ENCODE measurements around the gene TNFRSF13B. TPM values are rescaled to one million over a fixed set of nuclear protein-coding genes. Genes with fewer than 3 reads are reported as not detected.
A peak's percentile ranks its signal among the peaks of the same experiment; 100 is the strongest.

TNFRSF13B gene
- total and polyA plus RNA-seq, 10 of the 15 experiments (the other 5 are each of a cell fraction or from before 2014, with no cell fraction given): 15.5 to 231 (median 119) TPM

- no peak for TF ChIP-seq ATF2 (IDR thresholded peaks at IDR 0.05; ENCODE audit: low read length)
- TF ChIP-seq SMAD1 (IDR thresholded peaks at IDR 0.05; ENCODE audit: low read depth, partially characterized antibody): no peak
- no peak for TF ChIP-seq PAX5 (IDR thresholded peaks at IDR 0.05; ENCODE audit: borderline replicate concordance, low read depth, low read length)
- TF ChIP-seq ZNF687 (IDR thresholded peaks at IDR 0.05): peak; percentile 54; the same call in 1 of the 2 replicates
- no peak for TF ChIP-seq ETV6 (conservative IDR thresholded peaks at IDR 0.05 in 1 of 2, IDR thresholded peaks at IDR 0.05 in 1 of 2; ENCODE audit: borderline replicate concordance in 1 of 2, low read depth in 1 of 2)
- TF ChIP-seq RELA (IDR thresholded peaks at IDR 0.05; ENCODE audit: borderline replicate concordance, partially characterized antibody): no peak
- peak in 1 of 2 experiments; percentile 42; a peak in 1 of 4 replicates for TF ChIP-seq IKZF2 (IDR thresholded peaks at IDR 0.05)
- TF ChIP-seq SMARCA5 (IDR thresholded peaks at IDR 0.05): no peak
- no peak for TF ChIP-seq RAD51 (IDR thresholded peaks at IDR 0.05)
- TF ChIP-seq USF2 (IDR thresholded peaks at IDR 0.05; ENCODE audit: borderline replicate concordance, low read depth, low read length): no peak
- TF ChIP-seq YY1 (IDR thresholded peaks at IDR 0.05; ENCODE audit: low read depth, low read length): no peak
- TF ChIP-seq KAT2A (conservative IDR thresholded peaks at IDR 0.05; ENCODE audit: control insufficient read depth, low read depth, low read length): no peak
- TF ChIP-seq NFYB (IDR thresholded peaks at IDR 0.05; ENCODE audit: insufficient read depth, low read depth, low read length): no peak
- 0 out of 2 replicates have a peak, but pooled peaks have one; percentile 64 for TF ChIP-seq EED (IDR thresholded peaks at IDR 0.05; ENCODE audit: low read depth)
- no peak for TF ChIP-seq CHD4 (IDR thresholded peaks at IDR 0.05)
- TF ChIP-seq E2F4 (IDR thresholded peaks at IDR 0.05; ENCODE audit: low read depth, low read length): no peak
- peak; percentile 67; the same call in 1 of the 2 replicates for TF ChIP-seq TCF3 (IDR thresholded peaks at IDR 0.05; ENCODE audit: borderline replicate concordance, insufficient read depth, low read depth, low read length)
- TF ChIP-seq RELB (IDR thresholded peaks at IDR 0.05; ENCODE audit: low read depth): no peak
- TF ChIP-seq IRF4 (IDR thresholded peaks at IDR 0.05; ENCODE audit: low read depth, low read length): no peak
- no peak for TF ChIP-seq MYB (IDR thresholded peaks at IDR 0.05; ENCODE audit: borderline replicate concordance, low read depth, low read length)
- no peak for TF ChIP-seq MXI1 (IDR thresholded peaks at IDR 0.05; ENCODE audit: low read depth, low read length)
Observed at GRCh38 chr17:16986391-16986790, 14.5 kb upstream of the TNFRSF13B start (continued).
